Stimulated activated CD8-positive, alpha-beta memory T cell treated with anti-CD3 and anti-CD28 coated beads, Interleukin-15, amount 100 ng/mL, for 48 hours (primary cell): ENCODE data around the gene KIF24.
"Not testable (repeated sequence)": the region's sequence is repeated elsewhere in the genome, so short reads cannot be mapped to it uniquely, and the experiment has no call there.

Source experiments
- DNase-seq, 2 donors: peaks; one replicate each; pipeline ENCODE4 v3.0.0-alpha.2; 2020; ENCODE audit warnings: low read depth in 2 of 2

Gene KIF24

GRCh38 chr9:34331196-34331595 is 2.1 kb upstream of the KIF24 start:
- DNase-seq: no peak

GRCh38 chr9:34328500-34328986 is 525 bp downstream of the KIF24 start:
- DNase-seq: no peak

GRCh38 chr9:34326690-34327089 is 2.4 kb downstream of the KIF24 start:
- DNase-seq: no peak

GRCh38 chr9:34322899-34323591 is 6.0 kb downstream of the KIF24 start:
- no peak for DNase-seq

GRCh38 chr9:34321451-34321850 is 7.6 kb downstream of the KIF24 start:
- DNase-seq: no peak

- DNase-seq: no peak
These were observed 10.8 kb downstream of the KIF24 start for GRCh38 chr9:34318163-34318790.

GRCh38 chr9:34317436-34317835 is 11.6 kb downstream of the KIF24 start:
- DNase-seq: no peak

GRCh38 chr9:34311499-34312185 is 17.4 kb downstream of the KIF24 start:
- DNase-seq: no peak

- DNase-seq: no peak
These were observed 18.9 kb downstream of the KIF24 start for GRCh38 chr9:34310215-34310614.

- not testable (repeated sequence) for DNase-seq
These were observed 20.8 kb downstream of the KIF24 start for GRCh38 chr9:34308316-34308715.

- DNase-seq: not testable (repeated sequence)
These were observed 28.0 kb downstream of the KIF24 start for GRCh38 chr9:34301064-34301463.

GRCh38 chr9:34292552-34292951 is 36.5 kb downstream of the KIF24 start:
- no peak for DNase-seq

GRCh38 chr9:34291423-34291822 is 37.6 kb downstream of the KIF24 start:
- DNase-seq: no peak

GRCh38 chr9:34291023-34291422 is 38.0 kb downstream of the KIF24 start:
- DNase-seq: no peak

- DNase-seq: no peak
These were observed 39.9 kb downstream of the KIF24 start for GRCh38 chr9:34289159-34289558.

GRCh38 chr9:34282096-34282495 is 47.0 kb downstream of the KIF24 start:
- no peak for DNase-seq

GRCh38 chr9:34279411-34279810 is 49.7 kb downstream of the KIF24 start:
- no peak for DNase-seq
